Coronary artery (tissue), 2 donors: ENCODE measurements around the gene SCGN.

Experiments
- DNase-seq: peaks from one replicate; pipeline ENCODE4 v3.0.0-alpha.2; 2017; ENCODE audit warnings: low spot score
- H3K27ac ChIP-seq, 2 donors: fragments of 200-600 bp; sonication (generic); one replicate each; pipeline ENCODE4 v1.5.1; 2016 to 2019
- H3K4me3 ChIP-seq: fragments of 200-600 bp; sonication (generic); 2 replicates; pipeline ENCODE4 v1.5.1; 2016; ENCODE audit warnings: mild to moderate bottlenecking, moderate library complexity
- TF ChIP-seq, protein P1 (sequence below): fragments of 200-600 bp; sonication (generic); IDR thresholded peaks from one replicate; pipeline ENCODE4 v1.5.1; 2019; ENCODE audit warnings: antibody characterized with exemption

Gene SCGN

DNA sequence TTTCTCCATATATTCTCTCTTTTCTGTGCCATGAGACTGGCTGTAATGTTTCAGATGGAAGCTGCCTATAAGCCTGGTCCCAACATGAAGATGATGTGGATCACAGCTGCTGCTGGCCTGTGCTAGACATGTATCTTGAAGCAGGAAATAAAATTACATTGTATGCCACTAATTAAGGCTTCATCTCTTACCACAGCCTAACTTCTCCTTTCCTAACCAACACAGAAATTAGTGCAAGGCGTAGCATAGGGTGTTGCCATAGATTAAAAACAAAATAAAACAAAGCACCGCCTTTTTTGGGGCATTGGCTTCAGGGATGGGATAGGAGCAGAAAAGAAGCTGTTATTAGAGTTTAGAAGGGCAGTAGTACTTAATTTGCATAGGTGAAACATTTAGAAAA lies 97.8 kb downstream of the SCGN start:
- Histone ChIP-seq H3K4me3 (no peak overlapping the region), H3K27ac (no peak overlapping the region)
- TF ChIP-seq, protein P1, sequence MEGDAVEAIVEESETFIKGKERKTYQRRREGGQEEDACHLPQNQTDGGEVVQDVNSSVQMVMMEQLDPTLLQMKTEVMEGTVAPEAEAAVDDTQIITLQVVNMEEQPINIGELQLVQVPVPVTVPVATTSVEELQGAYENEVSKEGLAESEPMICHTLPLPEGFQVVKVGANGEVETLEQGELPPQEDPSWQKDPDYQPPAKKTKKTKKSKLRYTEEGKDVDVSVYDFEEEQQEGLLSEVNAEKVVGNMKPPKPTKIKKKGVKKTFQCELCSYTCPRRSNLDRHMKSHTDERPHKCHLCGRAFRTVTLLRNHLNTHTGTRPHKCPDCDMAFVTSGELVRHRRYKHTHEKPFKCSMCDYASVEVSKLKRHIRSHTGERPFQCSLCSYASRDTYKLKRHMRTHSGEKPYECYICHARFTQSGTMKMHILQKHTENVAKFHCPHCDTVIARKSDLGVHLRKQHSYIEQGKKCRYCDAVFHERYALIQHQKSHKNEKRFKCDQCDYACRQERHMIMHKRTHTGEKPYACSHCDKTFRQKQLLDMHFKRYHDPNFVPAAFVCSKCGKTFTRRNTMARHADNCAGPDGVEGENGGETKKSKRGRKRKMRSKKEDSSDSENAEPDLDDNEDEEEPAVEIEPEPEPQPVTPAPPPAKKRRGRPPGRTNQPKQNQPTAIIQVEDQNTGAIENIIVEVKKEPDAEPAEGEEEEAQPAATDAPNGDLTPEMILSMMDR = no peak
- no peak for DNase-seq

DNA sequence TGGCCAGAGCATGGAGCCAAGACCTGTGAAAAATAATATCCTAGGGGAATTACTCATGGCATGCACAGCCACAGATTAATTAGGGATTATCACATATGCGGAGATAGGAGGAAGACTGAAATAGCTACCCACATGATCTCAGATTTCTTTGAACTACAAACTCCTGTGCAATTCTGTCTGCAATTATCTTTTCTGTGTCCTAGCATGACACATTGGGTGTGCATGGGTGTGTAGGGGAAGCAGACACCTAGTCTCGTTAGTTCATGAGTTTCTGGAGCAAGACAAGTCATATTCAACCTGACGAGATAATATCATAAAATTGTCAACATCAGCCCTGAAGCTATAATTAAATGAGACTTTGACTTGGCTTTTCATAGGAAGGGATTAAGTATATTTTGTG lies 98.9 kb downstream of the SCGN start:
- no peak overlapping the region for H3K4me3 ChIP-seq
- TF ChIP-seq, protein P1 = no peak
- H3K27ac ChIP-seq = no peak overlapping the region
- no peak for DNase-seq
